ENCODE data around the gene RTN4. TPM values are rescaled to one million over a fixed set of nuclear protein-coding genes. Genes with fewer than 3 reads are reported as not detected.

RTN4 gene
- total RNA-seq, 1 experiment from 2014 or later = 513 TPM

- no peaks in the 10 kb centered on the region for H3K9me3 ChIP-seq (ENCODE audit: control insufficient read depth, insufficient read depth, low read depth, low read length)
- TF ChIP-seq POLR2AphosphoS5 (IDR thresholded peaks at IDR 0.05; ENCODE audit: low read depth, low read length) (no peak), TCF7L2 (IDR thresholded peaks at IDR 0.05; ENCODE audit: low read depth, low read length) (no peak), CTCF (IDR thresholded peaks at IDR 0.05) (no peak), SIN3A (IDR thresholded peaks at IDR 0.05; ENCODE audit: borderline replicate concordance, insufficient read depth, low read depth, low read length) (no peak)
- TF ChIP-seq, protein P1, sequence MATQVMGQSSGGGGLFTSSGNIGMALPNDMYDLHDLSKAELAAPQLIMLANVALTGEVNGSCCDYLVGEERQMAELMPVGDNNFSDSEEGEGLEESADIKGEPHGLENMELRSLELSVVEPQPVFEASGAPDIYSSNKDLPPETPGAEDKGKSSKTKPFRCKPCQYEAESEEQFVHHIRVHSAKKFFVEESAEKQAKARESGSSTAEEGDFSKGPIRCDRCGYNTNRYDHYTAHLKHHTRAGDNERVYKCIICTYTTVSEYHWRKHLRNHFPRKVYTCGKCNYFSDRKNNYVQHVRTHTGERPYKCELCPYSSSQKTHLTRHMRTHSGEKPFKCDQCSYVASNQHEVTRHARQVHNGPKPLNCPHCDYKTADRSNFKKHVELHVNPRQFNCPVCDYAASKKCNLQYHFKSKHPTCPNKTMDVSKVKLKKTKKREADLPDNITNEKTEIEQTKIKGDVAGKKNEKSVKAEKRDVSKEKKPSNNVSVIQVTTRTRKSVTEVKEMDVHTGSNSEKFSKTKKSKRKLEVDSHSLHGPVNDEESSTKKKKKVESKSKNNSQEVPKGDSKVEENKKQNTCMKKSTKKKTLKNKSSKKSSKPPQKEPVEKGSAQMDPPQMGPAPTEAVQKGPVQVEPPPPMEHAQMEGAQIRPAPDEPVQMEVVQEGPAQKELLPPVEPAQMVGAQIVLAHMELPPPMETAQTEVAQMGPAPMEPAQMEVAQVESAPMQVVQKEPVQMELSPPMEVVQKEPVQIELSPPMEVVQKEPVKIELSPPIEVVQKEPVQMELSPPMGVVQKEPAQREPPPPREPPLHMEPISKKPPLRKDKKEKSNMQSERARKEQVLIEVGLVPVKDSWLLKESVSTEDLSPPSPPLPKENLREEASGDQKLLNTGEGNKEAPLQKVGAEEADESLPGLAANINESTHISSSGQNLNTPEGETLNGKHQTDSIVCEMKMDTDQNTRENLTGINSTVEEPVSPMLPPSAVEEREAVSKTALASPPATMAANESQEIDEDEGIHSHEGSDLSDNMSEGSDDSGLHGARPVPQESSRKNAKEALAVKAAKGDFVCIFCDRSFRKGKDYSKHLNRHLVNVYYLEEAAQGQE (IDR thresholded peaks at IDR 0.05; ENCODE audit: insufficient read depth in 1 of 2, low read depth in 2 of 2, low read length in 1 of 2) = no peak
- CTCF ChIA-PET = no interaction called here
- H3K27ac ChIP-seq (ENCODE audit: low read length) = no peak overlapping the region
- in situ Hi-C loops (cut with HindIII; ENCODE audit: low pct_unique_long_range_greater_than_20kb, low sequenced_read_pairs) = no loop called here
- ATAC-seq (no peak), DNase-seq (ENCODE audit: low read depth, low spot score) (no peak)
- H3K4me3 ChIP-seq (ENCODE audit: low read depth in 2 of 2, low read length in 2 of 2) = no peak overlapping the region
- H3K4me1 ChIP-seq (ENCODE audit: control insufficient read depth, insufficient read depth, low read length) = no peaks in the 10 kb centered on the region
- POLR2A ChIA-PET = interaction anchor here (0.9 kb wide), 1 partner anchor 12 kb away, joined by 5 read pairs; no protein-coding TSS in a partner anchor
- intact Hi-C loops (cut with micrococcal nuclease; ENCODE audit: unreplicated experiment) = no loop called here
- H3K36me3 ChIP-seq (ENCODE audit: control insufficient read depth, insufficient read depth, low read length) = no peaks in the 10 kb centered on the region
- H3K27me3 ChIP-seq (ENCODE audit: control insufficient read depth, insufficient read depth, low read length) = no peaks in the 10 kb centered on the region
- no TSS peak for BruUV-seq (replicated peaks)
These were observed 12.5 kb upstream of the RTN4 start for GRCh38 chr2:55062754-55063153.

GRCh38 chr2:55061523-55062344 is 11.5 kb upstream of the RTN4 start:
- DNase-seq (ENCODE audit: low read depth, low spot score) (no peak), ATAC-seq (no peak)
- Histone ChIP-seq H3K9me3 (ENCODE audit: control insufficient read depth, insufficient read depth, low read depth, low read length) (no peaks in the 10 kb centered on the region), H3K27ac (ENCODE audit: low read length) (no peak overlapping the region), H3K4me1 (ENCODE audit: control insufficient read depth, insufficient read depth, low read length) (no peaks in the 10 kb centered on the region), H3K4me3 (ENCODE audit: low read depth in 2 of 2, low read length in 2 of 2) (no peak overlapping the region), H3K36me3 (ENCODE audit: control insufficient read depth, insufficient read depth, low read length) (no peaks in the 10 kb centered on the region), H3K27me3 (ENCODE audit: control insufficient read depth, insufficient read depth, low read length) (no peaks in the 10 kb centered on the region)
- ChIA-PET POLR2A (interaction anchor here (0.7 kb wide), 1 partner anchor 11 kb away, joined by 7 read pairs; no protein-coding TSS in a partner anchor), CTCF (no interaction called here)
- TF ChIP-seq TCF7L2 (IDR thresholded peaks at IDR 0.05; ENCODE audit: low read depth, low read length) (no peak), SIN3A (IDR thresholded peaks at IDR 0.05; ENCODE audit: borderline replicate concordance, insufficient read depth, low read depth, low read length) (no peak), CTCF (IDR thresholded peaks at IDR 0.05) (no peak), POLR2AphosphoS5 (IDR thresholded peaks at IDR 0.05; ENCODE audit: low read depth, low read length) (no peak)
- TF ChIP-seq, protein P1 (IDR thresholded peaks at IDR 0.05; ENCODE audit: insufficient read depth in 1 of 2, low read depth in 2 of 2, low read length in 1 of 2) = no peak
- BruUV-seq (replicated peaks) = no TSS peak
- in situ Hi-C loops (cut with HindIII; ENCODE audit: low pct_unique_long_range_greater_than_20kb, low sequenced_read_pairs) = no loop called here
- intact Hi-C loops (cut with micrococcal nuclease; ENCODE audit: unreplicated experiment) = no loop called here

Measured in Panc1 (cell line).